AG04450 (cell line): Measurements from ENCODE around the gene GCDH. TPM values are rescaled to one million over a fixed set of nuclear protein-coding genes. Genes with fewer than 3 reads are reported as not detected.
A peak's percentile ranks its signal among the peaks of the same experiment; 100 is the strongest.

Source experiments
- CTCF ChIA-PET: fragments of 300-600, 350-600 bp; formaldehyde crosslinking; extraction: SDS; loops from one replicate; lab custom pipeline; 2022; ENCODE audit warnings: antibody characterized with exemption, inconsistent platforms; lab: Charles Lee
- POLR2A ChIA-PET: fragments of 350-600 bp; formaldehyde crosslinking; extraction: SDS; loops from one replicate; lab custom pipeline; 2021; ENCODE audit warnings: antibody characterized with exemption, inconsistent platforms; lab: Yijun Ruan, JAX
- DNase-seq: peaks from one replicate; pipeline ENCODE4 v3.0.0-alpha.2; 2011; ENCODE audit warnings: low read depth, low spot score
- H3K27ac ChIP-seq: one replicate; pipeline ENCODE4 v1.5.1; 2012; ENCODE audit warnings: low read depth, low read length, control low read depth
- H3K27me3 ChIP-seq: one replicate; pipeline ENCODE4 v1.6.0; 2012; ENCODE audit warnings: low read length; ENCODE audit not compliant: control insufficient read depth, insufficient read depth
- H3K4me3 ChIP-seq: 2 replicates; pipeline ENCODE4 v1.5.1; 2011; ENCODE audit warnings: mild to moderate bottlenecking, low read depth, low read length, control low read depth
- H3K9me3 ChIP-seq: 2 replicates; pipeline ENCODE4 v1.5.1; 2012; ENCODE audit warnings: low read length; ENCODE audit not compliant: control insufficient read depth, insufficient read depth
- CTCF ChIP-seq: IDR thresholded peaks from 2 replicates; pipeline ENCODE4 v1.5.1; 2011; ENCODE audit warnings: low read depth, low read length, control low read depth, inconsistent platforms
- polyA plus RNA-seq: library from polyadenylated mRNA; depleted of rRNA; stranded (reverse); fragments of >200 nt; gene quantifications from 2 replicates; pipeline ENCODE4 v1.2.3, GENCODE V29; 2011

Gene GCDH
- polyA plus RNA-seq, 1 experiment, result 11.4 TPM

GRCh38 chr19:12944104-12944674 lies 53.2 kb downstream of the GCDH start:
- no peak for DNase-seq
- ChIA-PET CTCF (no interaction called here), POLR2A (interaction anchor here (0.6 kb wide), 1 partner anchor 12 kb away, joined by 4 read pairs; no protein-coding TSS in a partner anchor)
- no peak for TF ChIP-seq CTCF
- Histone ChIP-seq H3K9me3 (no peaks in the 10 kb centered on the region; the same call in 1 of the 2 replicates), H3K27me3 (no peaks in the 10 kb centered on the region), H3K4me3 (no peak overlapping the region), H3K27ac (peak overlapping the region; percentile 21)

GRCh38 chr19:12945479-12946091 lies 54.6 kb downstream of the GCDH start, which contains the start of gene RAD23A:
Gene RAD23A (plus strand): TSS chr19:12945862. CDS start chr19:12945949, 87 bp downstream.
- peak; percentile 97 for DNase-seq
- H3K9me3 ChIP-seq, result no peaks in the 10 kb centered on the region; the same call in 1 of the 2 replicates
- H3K27me3 ChIP-seq, result no peaks in the 10 kb centered on the region
- CTCF ChIA-PET, result no interaction called here
- POLR2A ChIA-PET, result interaction anchor here (0.6 to 1.5 kb wide), 9 partner anchors 8 to 849 kb away, joined by 3 to 9 read pairs (median 6); partner anchors contain the start of genes FARSA, GADD45GIP1 and GCDH
- H3K27ac ChIP-seq, result peak within 1 kb of the TSS; percentile 93
- no peak for TF ChIP-seq CTCF
- peak within 1 kb of the TSS; percentile 82 for H3K4me3 ChIP-seq

GRCh38 chr19:12946092-12946721 lies 55.2 kb downstream of the GCDH start:
- peak overlapping the region; percentile 82 for H3K4me3 ChIP-seq
- peak; percentile 48 for DNase-seq
- CTCF ChIA-PET, result interaction anchor here (0.6 kb wide), 1 partner anchor 8 kb away, joined by 3 read pairs; no protein-coding TSS in a partner anchor

GRCh38 chr19:12946731-12947496 lies 56.0 kb downstream of the GCDH start:
- H3K27me3 ChIP-seq, result no peaks in the 10 kb centered on the region
- no peaks in the 10 kb centered on the region; the same call in 1 of the 2 replicates for H3K9me3 ChIP-seq
- H3K27ac ChIP-seq, result peak overlapping the region; percentile 47
- POLR2A ChIA-PET, result interaction anchor here (0.6 to 1.5 kb wide), 20 partner anchors 7 to 1794 kb away, joined by 3 to 10 read pairs (median 4); partner anchors contain the start of genes DNASE2, FARSA, GADD45GIP1 and GCDH
- TF ChIP-seq CTCF, result no peak
- no peak for DNase-seq
- H3K4me3 ChIP-seq, result peak overlapping the region; percentile 82
- CTCF ChIA-PET, result interaction anchor here (0.6 to 1.8 kb wide), 2 partner anchors 7 to 18 kb away, joined by 3 to 8 read pairs; no protein-coding TSS in a partner anchor

More at GRCh38 chr19:12946092-12946721, 55.2 kb downstream of the GCDH start:
- TF ChIP-seq CTCF, result no peak
- POLR2A ChIA-PET, result interaction anchor here (0.6 to 1.5 kb wide), 21 partner anchors 8 to 1793 kb away, joined by 3 to 10 read pairs (median 4); partner anchors contain the start of genes DNASE2, FARSA, GADD45GIP1 and GCDH
- peak overlapping the region; percentile 93 for H3K27ac ChIP-seq
- H3K9me3 ChIP-seq, result no peaks in the 10 kb centered on the region; the same call in 1 of the 2 replicates
- no peaks in the 10 kb centered on the region for H3K27me3 ChIP-seq
